ENCODE results near the gene EVC2.

The EVC2 gene

GRCh38 chr4:5636766-5637670, 71.3 kb downstream of the EVC2 start:
- no peak for TF ChIP-seq CTCF (IDR thresholded peaks at IDR 0.05; ENCODE audit: low read depth, low read length)

GRCh38 chr4:5635826-5636195, 72.5 kb downstream of the EVC2 start:
- DNase-seq (ENCODE audit: low read depth in 2 of 2), result peak; percentile 35 to 85
- H3K4me3 ChIP-seq (replicated peaks in 1 of 2; ENCODE audit: low read depth in 2 of 2, low read length in 2 of 2), result no peak overlapping the region
- no peak for TF ChIP-seq CTCF (IDR thresholded peaks at IDR 0.05; ENCODE audit: low read depth, low read length)

More at GRCh38 chr4:5636766-5637670, 71.3 kb downstream of the EVC2 start:
- no peak overlapping the region for H3K4me3 ChIP-seq (replicated peaks in 1 of 2; ENCODE audit: low read depth in 2 of 2, low read length in 2 of 2)
- peak in 1 of 2 donors; percentile 23 for DNase-seq (ENCODE audit: low read depth in 2 of 2)

- no peak for DNase-seq (ENCODE audit: low read depth in 2 of 2)
- no peak for TF ChIP-seq CTCF (IDR thresholded peaks at IDR 0.05; ENCODE audit: low read depth, low read length)
- no peak overlapping the region for H3K4me3 ChIP-seq (replicated peaks in 1 of 2; ENCODE audit: low read depth in 2 of 2, low read length in 2 of 2)
Measured at GRCh38 chr4:5632571-5632970, 75.8 kb downstream of the EVC2 start.

GRCh38 chr4:5632066-5632440, 76.3 kb downstream of the EVC2 start:
- no peak for TF ChIP-seq CTCF (IDR thresholded peaks at IDR 0.05; ENCODE audit: low read depth, low read length)
- no peak overlapping the region for H3K4me3 ChIP-seq (replicated peaks in 1 of 2; ENCODE audit: low read depth in 2 of 2, low read length in 2 of 2)
- DNase-seq (ENCODE audit: low read depth in 2 of 2), result no peak

- no peak overlapping the region for H3K4me3 ChIP-seq (replicated peaks in 1 of 2; ENCODE audit: low read depth in 2 of 2, low read length in 2 of 2)
- DNase-seq (ENCODE audit: low read depth in 2 of 2), result peak in 1 of 2 donors; percentile 33
- no peak for TF ChIP-seq CTCF (IDR thresholded peaks at IDR 0.05; ENCODE audit: low read depth, low read length)
Measured at GRCh38 chr4:5631352-5632065, 76.8 kb downstream of the EVC2 start.

- no peak overlapping the region for H3K4me3 ChIP-seq (replicated peaks in 1 of 2; ENCODE audit: low read depth in 2 of 2, low read length in 2 of 2)
- TF ChIP-seq CTCF (IDR thresholded peaks at IDR 0.05; ENCODE audit: low read depth, low read length), result no peak
- DNase-seq (ENCODE audit: low read depth in 2 of 2), result no peak
Measured at GRCh38 chr4:5630762-5631161, 77.6 kb downstream of the EVC2 start.
